Adrenal gland (tissue), 5 donors: ENCODE results near the gene NFRKB.

Experiments
- CTCF ChIP-seq, 6 experiments: fragments of 450-650 bp in 4 of 6; fragments of 200-600 bp in 2 of 6; sonication (generic) in 1 of 6; IDR thresholded peaks; 1 replicate in 5 of 6; 2 replicates in 1 of 6; pipeline versions ENCODE4 v1.5.1 to v1.8.0; 2016 to 2021; ENCODE audit warnings: antibody characterized with exemption in 6 of 6, mild to moderate bottlenecking in 2 of 6, moderate library complexity in 1 of 6
- POLR2A ChIP-seq, 2 donors: fragments of 450-650 bp; IDR thresholded peaks; one replicate each; pipeline ENCODE4 v1.6.1; 2017; ENCODE audit warnings: antibody characterized with exemption in 2 of 2, mild to moderate bottlenecking in 2 of 2, moderate library complexity in 1 of 2
- donor health status: DM: no; HTN: no; CAD: no.

DNA sequence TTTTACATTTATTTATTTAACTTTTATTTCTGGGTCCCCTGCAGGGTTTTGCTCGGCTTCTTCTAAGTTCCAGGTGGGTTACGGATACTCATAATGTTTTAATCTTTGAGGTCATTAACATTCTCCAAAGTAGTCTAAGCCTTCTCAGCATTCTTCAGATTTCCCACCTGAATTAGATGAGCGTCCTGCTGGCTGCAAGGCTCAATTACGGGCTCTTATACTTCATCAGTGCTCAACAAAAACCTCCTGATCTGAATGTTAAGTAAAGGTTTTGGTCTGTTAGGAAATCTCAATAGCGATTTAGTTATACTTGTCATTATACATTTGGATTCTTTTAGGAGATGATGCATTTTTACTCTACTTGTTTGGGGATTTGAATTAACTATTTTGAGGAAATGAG lies 27.3 kb upstream of the NFRKB start:
- TF ChIP-seq CTCF (IDR thresholded peaks at IDR 0.05) (no peak), POLR2A (IDR thresholded peaks at IDR 0.05) (no peak)
